IMR-90 (cell line): ENCODE results near the gene C10orf67. TPM values are rescaled to one million over a fixed set of nuclear protein-coding genes. Genes with fewer than 3 reads are reported as not detected.
"Not testable (repeated sequence)": the region's sequence is repeated elsewhere in the genome, so short reads cannot be mapped to it uniquely, and the experiment has no call there.

Source experiments
- ATAC-seq: fragments of 200-7000 bp; cut with Tn5 transposase; 2 replicates; pipeline ENCODE4 v1.9.1; 2020; ENCODE audit warnings: low read depth, mild to moderate bottlenecking, moderate library complexity
- BruUV-seq: library from RNA; stranded (reverse); fragments of 400-500 nt; replicated peaks from 2 replicates; lab custom pipeline; 2021; lab: Mats Ljungman, UMichigan
- CTCF ChIA-PET: fragments of 300-600 bp; formaldehyde crosslinking; extraction: SDS; loops from one replicate; lab custom pipeline; 2021; ENCODE audit warnings: antibody characterized with exemption; lab: Yijun Ruan, JAX
- POLR2A ChIA-PET: fragments of 300-600 bp; sonication (Branson Sonifier 250); formaldehyde crosslinking; loops from one replicate; lab custom pipeline; 2022; ENCODE audit warnings: antibody characterized with exemption; ENCODE audit not compliant: unreplicated experiment; lab: Charles Lee
- DNase-seq: peaks from one replicate; pipeline ENCODE4 v3.0.0; 2013
- H2AFZ ChIP-seq: replicated peaks from 2 replicates; pipeline ENCODE3; 2013; ENCODE audit warnings: low read length, mild to moderate bottlenecking; ENCODE audit not compliant: poor library complexity
- H2AK5ac ChIP-seq: 2 replicates; pipeline ENCODE4 v1.6.1; 2013; ENCODE audit warnings: low read depth, low read length, inconsistent platforms
- H2AK9ac ChIP-seq: replicated peaks from 2 replicates; pipeline ENCODE3; 2013; ENCODE audit warnings: mild to moderate bottlenecking, low read depth, low read length, moderate library complexity; ENCODE audit not compliant: poor library complexity
- H2BK120ac ChIP-seq: 2 replicates; pipeline ENCODE4 v1.6.1; 2013; ENCODE audit warnings: low read depth, low read length, inconsistent platforms
- H2BK15ac ChIP-seq: 3 replicates; pipeline ENCODE4 v1.6.1; 2013; ENCODE audit warnings: low read depth, low read length, inconsistent platforms
- H2BK20ac ChIP-seq: 2 replicates; pipeline ENCODE4 v1.6.1; 2013; ENCODE audit warnings: low read depth, mild to moderate bottlenecking, inconsistent platforms, low read length, moderate library complexity
- H2BK5ac ChIP-seq: 2 replicates; pipeline ENCODE4 v1.6.1; 2013; ENCODE audit warnings: mild to moderate bottlenecking, low read depth, low read length, inconsistent platforms; ENCODE audit not compliant: poor library complexity, severe bottlenecking
- H3K14ac ChIP-seq: replicated peaks from 2 replicates; pipeline ENCODE4 v1.6.1; 2013; ENCODE audit warnings: low read depth, low read length, inconsistent platforms
- H3K18ac ChIP-seq: 2 replicates; pipeline ENCODE4 v1.6.1; 2013; ENCODE audit warnings: low read depth, low read length, control low read depth
- H3K23ac ChIP-seq: 2 replicates; pipeline ENCODE4 v1.6.1; 2013; ENCODE audit warnings: low read depth, low read length, inconsistent platforms
- H3K27ac ChIP-seq: 2 replicates; pipeline ENCODE4 v1.5.1; 2013; ENCODE audit warnings: mild to moderate bottlenecking, control low read depth, low read length; ENCODE audit not compliant: insufficient read depth
- H3K27me3 ChIP-seq: 2 replicates; pipeline ENCODE4 v1.6.1; 2013; ENCODE audit warnings: low read length; ENCODE audit not compliant: control insufficient read depth, insufficient read depth
- H3K36me3 ChIP-seq: 2 replicates; pipeline ENCODE4 v1.6.1; 2013; ENCODE audit warnings: low read length, mixed read lengths; ENCODE audit not compliant: control insufficient read depth, insufficient read depth
- H3K4ac ChIP-seq: 2 replicates; pipeline ENCODE4 v1.6.1; 2013; ENCODE audit warnings: low read depth, low read length, inconsistent platforms
- H3K4me1 ChIP-seq: 2 replicates; pipeline ENCODE4 v1.6.1; 2013; ENCODE audit warnings: low read length, mixed read lengths; ENCODE audit not compliant: control insufficient read depth, insufficient read depth
- H3K4me2 ChIP-seq: 2 replicates; pipeline ENCODE4 v1.6.1; 2013; ENCODE audit warnings: low read depth, mild to moderate bottlenecking, control low read depth, low read length, moderate library complexity
- H3K4me3 ChIP-seq: 2 replicates; pipeline ENCODE4 v1.5.1; 2013; ENCODE audit warnings: low read depth, mild to moderate bottlenecking, control low read depth, low read length, moderate library complexity; ENCODE audit not compliant: insufficient read depth
- H3K56ac ChIP-seq: 2 replicates; pipeline ENCODE4 v1.6.1; 2013; ENCODE audit warnings: low read length, inconsistent platforms; ENCODE audit not compliant: insufficient read depth; ENCODE audit errors: extremely low read depth
- H3K79me1 ChIP-seq, 2 experiments: 2 replicates each; pipeline ENCODE4 v1.6.1; 2013; ENCODE audit warnings: low read length in 2 of 2, inconsistent platforms in 1 of 2, low read depth in 1 of 2
- H3K9ac ChIP-seq: 2 replicates; pipeline ENCODE4 v1.6.1; 2013; ENCODE audit warnings: low read depth, low read length, control low read depth
- H3K9me1 ChIP-seq: 2 replicates; pipeline ENCODE4 v1.6.1; 2013; ENCODE audit warnings: low read length, inconsistent platforms; ENCODE audit not compliant: insufficient read depth
- H3K9me3 ChIP-seq: 2 replicates; pipeline ENCODE4 v1.6.1; 2013; ENCODE audit warnings: low read length; ENCODE audit not compliant: control insufficient read depth, insufficient read depth
- H4K20me1 ChIP-seq: 2 replicates; pipeline ENCODE4 v1.6.1; 2013; ENCODE audit warnings: low read length, inconsistent platforms; ENCODE audit not compliant: insufficient read depth
- H4K5ac ChIP-seq: 2 replicates; pipeline ENCODE4 v1.6.1; 2013; ENCODE audit warnings: mild to moderate bottlenecking, low read depth, low read length, control low read depth
- H4K8ac ChIP-seq, 2 experiments: 2 replicates each; pipeline ENCODE4 v1.6.1; 2013; ENCODE audit warnings: low read depth in 2 of 2, low read length in 2 of 2, control low read depth in 1 of 2, inconsistent platforms in 1 of 2
- H4K91ac ChIP-seq: 2 replicates; pipeline ENCODE4 v1.6.1; 2013; ENCODE audit warnings: low read depth, low read length, inconsistent platforms; ENCODE audit not compliant: insufficient read depth
- WGBS, 2 experiments: methylation state at CpG; one replicate each; pipeline versions ENCODE4 v1.1.5 to v1.1.7; 2013; ENCODE audit warnings: missing lambda C conversion rate in 2 of 2; ENCODE audit not compliant: insufficient read length in 1 of 2; ENCODE audit errors: extremely low coverage in 2 of 2; 5-methylcytosine and 5-hydroxymethylcytosine counted together
- dilution Hi-C: fragments of 300-500 bp; cut with HindIII; formaldehyde crosslinking; loops from one replicate; pipeline ENCODE4 v1.14.3; 2018; ENCODE audit warnings: low sequenced_read_pairs; ENCODE audit not compliant: unreplicated experiment
- in situ Hi-C: fragments of 300-500 bp; cut with MboI; formaldehyde crosslinking; loops from 3 replicates; pipeline ENCODE4 v1.14.3; 2019; ENCODE audit warnings: low sequenced_read_pairs, inconsistent platforms, mixed read lengths
- intact Hi-C: fragments of 100-400 bp; cut with micrococcal nuclease; formaldehyde crosslinking; loops from 2 replicates; pipeline ENCODE4 v1.10.0; 2022
- polyA plus RNA-seq, 3 experiments: library from polyadenylated mRNA; depleted of rRNA; stranded (reverse); fragments of >200 nt; gene quantifications; 2 replicates each; pipeline ENCODE4 v1.2.3, GENCODE V29; 2012; ENCODE audit warnings: low replicate concordance in 1 of 3
- total RNA-seq: library from RNA; depleted of rRNA; stranded (reverse); fragments of >200 nt; gene quantifications from 2 replicates; pipeline ENCODE4 v1.2.3, GENCODE V29; 2012

Gene C10orf67
- total and polyA plus RNA-seq, 2 of the 4 experiments (the other 2 are of a cell fraction), result 0.15 to 0.18 TPM

DNA sequence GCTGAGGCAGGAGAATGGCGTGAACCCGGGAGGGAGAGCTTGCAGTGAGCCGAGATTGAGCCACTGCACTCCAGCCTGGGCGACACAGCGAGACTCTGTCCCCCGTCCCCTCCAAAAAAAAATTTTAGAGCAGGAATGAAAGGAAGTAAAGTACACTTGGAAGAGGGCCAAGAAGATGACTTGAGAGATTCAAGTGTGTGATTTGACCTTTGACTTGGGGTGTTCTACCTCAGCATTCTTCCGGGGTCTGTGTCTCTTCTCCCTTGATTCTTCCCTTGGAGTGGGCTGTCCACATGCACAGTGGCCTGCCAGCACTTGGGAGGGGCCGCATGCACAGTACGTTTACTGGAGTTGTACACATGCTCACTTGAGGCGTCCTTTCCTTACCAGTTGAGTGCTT is 45.8 kb upstream of the C10orf67 start:
- H3K4me3 ChIP-seq, H3K18ac ChIP-seq, H4K5ac ChIP-seq, ATAC-seq, H3K9ac ChIP-seq, H4K91ac ChIP-seq, H3K9me3 ChIP-seq, CTCF ChIA-PET, H2AFZ ChIP-seq, H4K8ac ChIP-seq, intact Hi-C loops, H3K4me1 ChIP-seq, H2BK120ac ChIP-seq, H3K56ac ChIP-seq, H3K14ac ChIP-seq, dilution Hi-C loops, H3K79me1 ChIP-seq, H3K4me2 ChIP-seq, H3K27me3 ChIP-seq, DNase-seq, BruUV-seq, H3K27ac ChIP-seq, POLR2A ChIA-PET, H2AK9ac ChIP-seq, H3K36me3 ChIP-seq, in situ Hi-C loops, H3K9me1 ChIP-seq, H3K4ac ChIP-seq, H2BK20ac ChIP-seq, H2BK15ac ChIP-seq, H3K23ac ChIP-seq, H2BK5ac ChIP-seq, H4K20me1 ChIP-seq, H2AK5ac ChIP-seq: not testable (repeated sequence)
- WGBS, 2 experiments, result 92% methylated on average over 2 of the region's 10 CpGs; no CpG with 5 or more reads in 1 of the 2 experiments

DNA sequence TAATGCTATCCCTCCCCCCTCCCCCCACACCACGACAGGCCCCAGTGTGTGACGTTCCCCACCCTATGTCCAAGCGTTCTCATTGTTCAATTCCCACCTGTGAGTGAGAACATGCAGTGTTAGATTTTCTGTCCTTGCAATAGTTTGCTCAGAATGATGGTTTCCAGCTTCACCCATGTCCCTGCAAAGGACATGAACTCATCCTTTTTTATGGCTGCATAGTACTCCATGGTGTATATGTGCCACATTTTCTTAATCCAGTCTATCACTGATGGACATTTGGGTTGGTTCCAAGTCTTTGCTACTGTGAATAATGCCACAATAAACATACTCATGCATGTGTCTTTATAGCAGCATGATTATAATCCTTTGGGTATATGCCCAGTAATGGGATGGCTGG is 42.9 kb upstream of the C10orf67 start:
- H2AK9ac ChIP-seq, H3K56ac ChIP-seq, in situ Hi-C loops, CTCF ChIA-PET, H2BK120ac ChIP-seq, H3K4me2 ChIP-seq, H3K36me3 ChIP-seq, H2BK5ac ChIP-seq, ATAC-seq, H4K8ac ChIP-seq, H4K20me1 ChIP-seq, H3K4me1 ChIP-seq, H3K9ac ChIP-seq, DNase-seq, H3K9me1 ChIP-seq, H3K14ac ChIP-seq, POLR2A ChIA-PET, intact Hi-C loops, H3K79me1 ChIP-seq, H3K23ac ChIP-seq, H2AK5ac ChIP-seq, H3K4me3 ChIP-seq, H3K27me3 ChIP-seq, H2AFZ ChIP-seq, H2BK15ac ChIP-seq, H3K27ac ChIP-seq, H4K91ac ChIP-seq, H3K9me3 ChIP-seq, H3K4ac ChIP-seq, H3K18ac ChIP-seq, H4K5ac ChIP-seq, BruUV-seq, H2BK20ac ChIP-seq, dilution Hi-C loops: not testable (repeated sequence)
- WGBS, 2 experiments, result no CpG with 5 or more reads among the region's 3 CpGs
